Neuronal stem cell (in vitro differentiated cells): ENCODE data around the gene HTR3A.

Experiments used
- DNase-seq: peaks from one replicate; pipeline ENCODE4 v3.0.0-alpha.2; 2013; ENCODE audit warnings: low spot score
- H2AFZ ChIP-seq: one replicate; pipeline ENCODE4 v1.6.1; 2013; ENCODE audit warnings: mild to moderate bottlenecking, low read length, inconsistent platforms
- H2AK5ac ChIP-seq: 2 replicates; pipeline ENCODE4 v1.6.1; 2013; ENCODE audit warnings: low read depth, mild to moderate bottlenecking, inconsistent platforms, low read length, moderate library complexity, mixed read lengths
- H2BK120ac ChIP-seq: 2 replicates; pipeline ENCODE4 v1.6.1; 2013; ENCODE audit warnings: low read depth, mild to moderate bottlenecking, inconsistent platforms, low read length, moderate library complexity, mixed read lengths
- H2BK12ac ChIP-seq: one replicate; pipeline ENCODE4 v1.6.1; 2013; ENCODE audit warnings: low read length, inconsistent platforms
- H2BK15ac ChIP-seq: 2 replicates; pipeline ENCODE4 v1.6.1; 2013; ENCODE audit warnings: mild to moderate bottlenecking, low read length, inconsistent platforms, mixed read lengths
- H2BK5ac ChIP-seq: one replicate; pipeline ENCODE4 v1.6.1; 2013; ENCODE audit warnings: inconsistent platforms, mild to moderate bottlenecking, low read length, moderate library complexity
- H3K14ac ChIP-seq: one replicate; pipeline ENCODE4 v1.6.1; 2013; ENCODE audit warnings: low read length, inconsistent platforms
- H3K18ac ChIP-seq: 2 replicates; pipeline ENCODE4 v1.6.1; 2013; ENCODE audit warnings: low read length, inconsistent platforms
- H3K23ac ChIP-seq: 2 replicates; pipeline ENCODE4 v1.6.1; 2013; ENCODE audit warnings: low read depth, mild to moderate bottlenecking, mixed read lengths, low read length, inconsistent platforms; ENCODE audit not compliant: poor library complexity
- H3K27ac ChIP-seq: replicated peaks from 3 replicates; pipeline ENCODE4 v1.5.1; 2013; ENCODE audit warnings: low read length, inconsistent platforms
- H3K27me3 ChIP-seq, 3 experiments: 2 replicates each; pipeline ENCODE4 v1.6.1; 2013; ENCODE audit warnings: low read length in 3 of 3, mild to moderate bottlenecking in 2 of 3, inconsistent platforms in 1 of 3, low read depth in 1 of 3, mixed read lengths in 1 of 3, moderate library complexity in 1 of 3; ENCODE audit not compliant: control insufficient read depth in 3 of 3, insufficient read depth in 3 of 3
- H3K36me3 ChIP-seq, 2 donors: replicated peaks in 1 of 2; 2 replicates each; pipeline ENCODE4 v1.6.1; 2013; ENCODE audit warnings: low read length in 2 of 2; ENCODE audit not compliant: control insufficient read depth in 2 of 2, insufficient read depth in 2 of 2
- H3K4ac ChIP-seq: 2 replicates; pipeline ENCODE4 v1.6.1; 2013; ENCODE audit warnings: inconsistent platforms, mild to moderate bottlenecking, low read length, moderate library complexity
- H3K4me1 ChIP-seq, 2 donors: 1 replicate in 1 of 2; 2 replicates in 1 of 2; pipeline ENCODE4 v1.6.1; 2013; ENCODE audit warnings: low read length in 2 of 2, low read depth in 1 of 2; ENCODE audit not compliant: control insufficient read depth in 2 of 2, insufficient read depth in 1 of 2
- H3K4me2 ChIP-seq: one replicate; pipeline ENCODE4 v1.6.1; 2013; ENCODE audit warnings: mild to moderate bottlenecking, low read length, inconsistent platforms; ENCODE audit not compliant: insufficient read depth, poor library complexity, severe bottlenecking
- H3K4me3 ChIP-seq, 2 donors: 2 replicates each; pipeline ENCODE4 v1.5.1; 2013; ENCODE audit warnings: low read length in 2 of 2, mild to moderate bottlenecking in 2 of 2, inconsistent platforms in 1 of 2, moderate library complexity in 1 of 2
- H3K79me1 ChIP-seq: one replicate; pipeline ENCODE4 v1.6.1; 2013; ENCODE audit warnings: low read depth, mild to moderate bottlenecking, inconsistent platforms, low read length, moderate library complexity
- H3K9ac ChIP-seq: one replicate; pipeline ENCODE4 v1.6.1; 2013; ENCODE audit warnings: mild to moderate bottlenecking, low read depth, low read length, inconsistent platforms; ENCODE audit not compliant: poor library complexity
- H3K9me3 ChIP-seq, 2 donors: replicated peaks in 1 of 2; 2 replicates each; pipeline versions ENCODE3 to v1.6.1; 2013; ENCODE audit warnings: low read length in 2 of 2, mild to moderate bottlenecking in 2 of 2, inconsistent platforms in 1 of 2, low read depth in 1 of 2, mixed read lengths in 1 of 2, moderate library complexity in 1 of 2; ENCODE audit not compliant: control insufficient read depth in 2 of 2, insufficient read depth in 1 of 2
- H4K8ac ChIP-seq: one replicate; pipeline ENCODE4 v1.6.1; 2013; ENCODE audit warnings: low read depth, mild to moderate bottlenecking, inconsistent platforms, low read length, moderate library complexity
- H4K91ac ChIP-seq: one replicate; pipeline ENCODE4 v1.6.1; 2013; ENCODE audit warnings: low read length, low read depth, mild to moderate bottlenecking, inconsistent platforms; ENCODE audit not compliant: poor library complexity
- WGBS, 2 donors: extraction: QIAGEN DNeasy Blood & Tissue Kit; methylation state at CpG; one replicate each; pipeline ENCODE4 v1.1.7; 2013; ENCODE audit warnings: missing lambda C conversion rate in 2 of 2, mixed read lengths in 1 of 2; ENCODE audit not compliant: insufficient read length in 2 of 2, insufficient replicate concordance in 1 of 2; ENCODE audit errors: extremely low coverage in 2 of 2; 5-methylcytosine and 5-hydroxymethylcytosine counted together

Gene HTR3A

GRCh38 chr11:114011443-114011842, 36.5 kb downstream of the HTR3A start:
- H3K79me1 ChIP-seq = no peaks in the 10 kb centered on the region
- H3K9me3 ChIP-seq = no peaks in the 10 kb centered on the region
- H2AFZ ChIP-seq = no peak overlapping the region
- DNase-seq = no peak
- H4K8ac ChIP-seq = no peak overlapping the region
- H3K18ac ChIP-seq = no peak overlapping the region
- no peak overlapping the region for H4K91ac ChIP-seq
- WGBS, 2 donors = no CpG with 5 or more reads among the region's 2 CpGs
- peaks cover 0 to 2% of the 10 kb centered on the region in 2 donors for H3K4me1 ChIP-seq
- no peak overlapping the region for H2AK5ac ChIP-seq
- H2BK12ac ChIP-seq = no peak overlapping the region
- no peak overlapping the region for H3K4me3 ChIP-seq
- H2BK120ac ChIP-seq = no peak overlapping the region
- H3K14ac ChIP-seq = no peak overlapping the region
- no peak overlapping the region for H3K4ac ChIP-seq
- H3K27me3 ChIP-seq = peaks cover 0 to 3% (median 0%) of the 10 kb centered on the region in 3 experiments
- no peaks in the 10 kb centered on the region for H3K36me3 ChIP-seq
- no peak overlapping the region for H3K4me2 ChIP-seq
- no peak overlapping the region for H3K23ac ChIP-seq
- no peak overlapping the region for H2BK5ac ChIP-seq
- H3K9ac ChIP-seq = no peak overlapping the region
- H2BK15ac ChIP-seq = no peak overlapping the region
- H3K27ac ChIP-seq = no peak overlapping the region

- peak overlapping the region; percentile 89 for H2BK12ac ChIP-seq
- H4K91ac ChIP-seq = no peak overlapping the region
- H2BK15ac ChIP-seq = no peak overlapping the region
- H3K27me3 ChIP-seq = peaks cover 0 to 3% (median 0%) of the 10 kb centered on the region in 3 experiments
- H3K4me2 ChIP-seq = no peak overlapping the region
- no peaks in the 10 kb centered on the region for H3K36me3 ChIP-seq
- no CpG with 5 or more reads among the region's 6 CpGs for WGBS, 2 donors
- no peak overlapping the region for H2BK120ac ChIP-seq
- H3K4me3 ChIP-seq = peak overlapping the region in 1 of 2 donors; percentile 17
- peak overlapping the region; percentile 5 for H3K18ac ChIP-seq
- H3K4ac ChIP-seq = no peak overlapping the region
- H2AFZ ChIP-seq = no peak overlapping the region
- H3K9ac ChIP-seq = no peak overlapping the region
- H2BK5ac ChIP-seq = no peak overlapping the region
- no peak overlapping the region for H3K27ac ChIP-seq
- H3K14ac ChIP-seq = no peak overlapping the region
- no peaks in the 10 kb centered on the region for H3K79me1 ChIP-seq
- peaks cover 0 to 2% of the 10 kb centered on the region in 2 donors for H3K4me1 ChIP-seq
- H3K23ac ChIP-seq = peak overlapping the region; percentile 93
- H2AK5ac ChIP-seq = peak overlapping the region; percentile 88
- H4K8ac ChIP-seq = peak overlapping the region; percentile 96
- H3K9me3 ChIP-seq = no peaks in the 10 kb centered on the region
- no peak for DNase-seq
Observed at GRCh38 chr11:114015117-114015516, 40.2 kb downstream of the HTR3A start.

- Histone ChIP-seq H3K4ac (no peak overlapping the region), H4K8ac (no peak overlapping the region), H3K9me3 (no peaks in the 10 kb centered on the region), H3K4me2 (no peak overlapping the region), H4K91ac (no peak overlapping the region), H3K23ac (no peak overlapping the region), H3K79me1 (no peaks in the 10 kb centered on the region), H3K14ac (no peak overlapping the region), H3K27me3 (peaks cover 0 to 8% (median 0%) of the 10 kb centered on the region in 3 experiments), H3K36me3 (no peaks in the 10 kb centered on the region), H3K18ac (no peak overlapping the region), H2AFZ (no peak overlapping the region), H3K4me3 (no peak overlapping the region), H3K27ac (no peak overlapping the region), H2BK12ac (no peak overlapping the region), H2BK5ac (no peak overlapping the region), H2AK5ac (no peak overlapping the region), H2BK120ac (no peak overlapping the region), H3K4me1 (peaks cover 0 to 2% of the 10 kb centered on the region in 2 donors), H2BK15ac (no peak overlapping the region), H3K9ac (no peak overlapping the region)
- no CpG with 5 or more reads among the region's 2 CpGs for WGBS, 2 donors
- no peak for DNase-seq
Observed at GRCh38 chr11:114016986-114017385, 42.1 kb downstream of the HTR3A start.

GRCh38 chr11:114017723-114018122, 42.8 kb downstream of the HTR3A start:
- Histone ChIP-seq H2AK5ac (no peak overlapping the region), H3K4me3 (no peak overlapping the region), H3K27ac (no peak overlapping the region), H3K4me1 (peaks cover 0 to 2% of the 10 kb centered on the region in 2 donors), H2BK12ac (no peak overlapping the region), H2AFZ (no peak overlapping the region), H3K79me1 (no peaks in the 10 kb centered on the region), H4K91ac (no peak overlapping the region), H4K8ac (no peak overlapping the region), H3K4me2 (no peak overlapping the region), H2BK120ac (no peak overlapping the region), H3K18ac (no peak overlapping the region), H2BK5ac (no peak overlapping the region), H3K4ac (no peak overlapping the region), H3K27me3 (peaks cover 0 to 8% (median 0%) of the 10 kb centered on the region in 3 experiments), H3K23ac (no peak overlapping the region), H3K14ac (no peak overlapping the region), H3K9me3 (no peaks in the 10 kb centered on the region), H3K36me3 (no peaks in the 10 kb centered on the region), H2BK15ac (no peak overlapping the region), H3K9ac (no peak overlapping the region)
- WGBS, 2 donors = no CpG with 5 or more reads among the region's 2 CpGs
- DNase-seq = no peak
